OCI-LY1 (cell line): ENCODE results near the gene GRK4.
"Not testable (repeated sequence)": the region's sequence is repeated elsewhere in the genome, so short reads cannot be mapped to it uniquely, and the experiment has no call there.

Experiments used
- H2AFZ ChIP-seq: fragments of 200-600 bp; sonication (generic), shearing (Covaris generic); 2 replicates; pipeline ENCODE4 v1.6.0; 2014; ENCODE audit warnings: antibody characterized with exemption, mild to moderate bottlenecking, low read length
- H3F3A ChIP-seq: fragments of 200-600 bp; sonication (generic), shearing (Covaris generic); 2 replicates; pipeline ENCODE4 v1.6.0; 2014; ENCODE audit warnings: mild to moderate bottlenecking, antibody characterized with exemption, low read length, moderate library complexity; ENCODE audit not compliant: insufficient read depth
- H3K27ac ChIP-seq: fragments of 200-600 bp; sonication (generic); 2 replicates; pipeline ENCODE4 v1.5.1; 2014; ENCODE audit warnings: low read length, mixed run types, mild to moderate bottlenecking, low read depth; ENCODE audit not compliant: poor library complexity, severe bottlenecking
- H3K27me3 ChIP-seq: fragments of 200-600 bp; sonication (generic); 2 replicates; pipeline ENCODE4 v1.6.0; 2014; ENCODE audit warnings: antibody characterized with exemption, mild to moderate bottlenecking, low read length, moderate library complexity; ENCODE audit not compliant: insufficient read depth
- H3K36me3 ChIP-seq: fragments of 200-600 bp; sonication (generic); 2 replicates; pipeline ENCODE4 v1.6.1; 2014; ENCODE audit warnings: mild to moderate bottlenecking, antibody characterized with exemption, low read length, moderate library complexity, mixed read lengths; ENCODE audit not compliant: insufficient read depth
- H3K4me1 ChIP-seq: fragments of 200-600 bp; sonication (generic); 2 replicates; pipeline ENCODE4 v1.5.1; 2014; ENCODE audit warnings: mild to moderate bottlenecking, low read length, moderate library complexity; ENCODE audit not compliant: insufficient read depth, severe bottlenecking
- H3K4me2 ChIP-seq: fragments of 200-600 bp; sonication (generic), shearing (Covaris generic); 2 replicates; pipeline ENCODE4 v1.6.1; 2014; ENCODE audit warnings: low read length
- H3K4me3 ChIP-seq: fragments of 200-600 bp; sonication (generic); 2 replicates; pipeline ENCODE4 v1.5.1; 2014; ENCODE audit warnings: low read length, low read depth, mild to moderate bottlenecking, mixed read lengths; ENCODE audit not compliant: poor library complexity, severe bottlenecking
- H3K79me2 ChIP-seq: fragments of 200-600 bp; shearing (Covaris generic); 2 replicates; pipeline ENCODE4 v1.6.1; 2016; ENCODE audit warnings: mixed run types, low read length, mixed read lengths; ENCODE audit not compliant: insufficient read depth
- H3K9ac ChIP-seq: fragments of 200-600 bp; sonication (generic), shearing (Covaris generic); 2 replicates; pipeline ENCODE4 v1.6.1; 2014; ENCODE audit warnings: mild to moderate bottlenecking, low read length, mixed read lengths
- H3K9me2 ChIP-seq: fragments of 200-600 bp; sonication (generic), shearing (Covaris generic); 2 replicates; pipeline ENCODE4 v1.6.1; 2014; ENCODE audit warnings: low read depth, mild to moderate bottlenecking, low read length, mixed read lengths
- H3K9me3 ChIP-seq: fragments of 200-600 bp; shearing (Covaris generic); 2 replicates; pipeline ENCODE4 v1.6.1; 2014; ENCODE audit warnings: low read length, mixed read lengths
- H4K20me1 ChIP-seq: fragments of 200-600 bp; sonication (generic), shearing (Covaris generic); 2 replicates; pipeline ENCODE4 v1.6.0; 2016; ENCODE audit warnings: mild to moderate bottlenecking, low read length; ENCODE audit not compliant: insufficient read depth
- CTCF ChIP-seq: fragments of 200-600 bp; sonication (generic), shearing (Covaris generic); IDR thresholded peaks from 2 replicates; pipeline ENCODE4 v1.5.1; 2017; ENCODE audit warnings: mild to moderate bottlenecking, antibody characterized with exemption, low read length, moderate library complexity, mixed read lengths
- EZH2 ChIP-seq: fragments of 200-600 bp; sonication (generic), shearing (Covaris generic); IDR thresholded peaks from 2 replicates; pipeline ENCODE4 v1.8.0; 2017; ENCODE audit warnings: borderline replicate concordance, mixed run types, mild to moderate bottlenecking, antibody characterized with exemption, low read length, moderate library complexity, mixed read lengths

Gene GRK4

GRCh38 chr4:2963175-2963965 is at the start of gene GRK4, which contains the start of gene NOP14:
Gene GRK4, plus strand, starts transcription at chr4:2963571. Its CDS starts 500 bp downstream, at chr4:2964071.
Gene NOP14, minus strand, starts transcription at chr4:2963406. Its CDS starts 87 bp downstream, at chr4:2963319.
- peaks cover 14% of the 10 kb centered on the region for H3K4me1 ChIP-seq
- no peaks in the 10 kb centered on the region for H3F3A ChIP-seq
- peak within 1 kb of the TSS; percentile 86 for H3K4me3 ChIP-seq
- peak within 1 kb of the TSS; percentile 74 for H3K27ac ChIP-seq
- no peak within 1 kb of the TSS for H2AFZ ChIP-seq
- H3K36me3 ChIP-seq = peaks cover 11% of the 10 kb centered on the region; the same call in 1 of the 2 replicates
- no peaks in the 10 kb centered on the region for H3K9me3 ChIP-seq
- H3K9me2 ChIP-seq = no peaks in the 10 kb centered on the region
- no peaks in the 10 kb centered on the region for H4K20me1 ChIP-seq
- H3K9ac ChIP-seq = peak within 1 kb of the TSS; percentile 90
- H3K27me3 ChIP-seq = no peaks in the 10 kb centered on the region
- H3K79me2 ChIP-seq = peaks cover 17% of the 10 kb centered on the region
- H3K4me2 ChIP-seq = peak within 1 kb of the TSS; percentile 92
- TF ChIP-seq EZH2 (no peak), CTCF (no peak)

- H3K9me2 ChIP-seq = no peaks in the 10 kb centered on the region
- H4K20me1 ChIP-seq = no peaks in the 10 kb centered on the region
- H3K79me2 ChIP-seq = no peaks in the 10 kb centered on the region
- no peak overlapping the region for H3K4me3 ChIP-seq
- H3K9me3 ChIP-seq = no peaks in the 10 kb centered on the region
- H3K27me3 ChIP-seq = no peaks in the 10 kb centered on the region
- H3K27ac ChIP-seq = no peak overlapping the region
- no peak overlapping the region for H3K9ac ChIP-seq
- H3K4me2 ChIP-seq = no peak overlapping the region
- TF ChIP-seq CTCF (no peak), EZH2 (no peak)
- H2AFZ ChIP-seq = no peak overlapping the region
- no peaks in the 10 kb centered on the region for H3K4me1 ChIP-seq
- H3K36me3 ChIP-seq = no peaks in the 10 kb centered on the region
- H3F3A ChIP-seq = no peaks in the 10 kb centered on the region
Measured at GRCh38 chr4:2914256-2915126, 48.9 kb upstream of the GRK4 start.

GRCh38 chr4:2915789-2916188 is 47.6 kb upstream of the GRK4 start:
- Histone ChIP-seq H4K20me1 (no peaks in the 10 kb centered on the region), H3K79me2 (no peaks in the 10 kb centered on the region), H3K4me3 (no peak overlapping the region), H3K9me3 (no peaks in the 10 kb centered on the region), H3K4me1 (no peaks in the 10 kb centered on the region), H3F3A (no peaks in the 10 kb centered on the region), H2AFZ (no peak overlapping the region), H3K9ac (no peak overlapping the region), H3K9me2 (no peaks in the 10 kb centered on the region), H3K27ac (no peak overlapping the region), H3K27me3 (no peaks in the 10 kb centered on the region), H3K36me3 (no peaks in the 10 kb centered on the region), H3K4me2 (no peak overlapping the region)
- TF ChIP-seq CTCF = no peak
- no peak for TF ChIP-seq EZH2

GRCh38 chr4:2916696-2917095 is 46.7 kb upstream of the GRK4 start:
- not testable (repeated sequence) for H3K4me1 ChIP-seq, H2AFZ ChIP-seq, H3K36me3 ChIP-seq, H3K9me2 ChIP-seq, H3K79me2 ChIP-seq, H3K27ac ChIP-seq, H3K9ac ChIP-seq, H3K27me3 ChIP-seq, H3K4me2 ChIP-seq, H3F3A ChIP-seq, H3K4me3 ChIP-seq, H3K9me3 ChIP-seq, H4K20me1 ChIP-seq

- not testable (repeated sequence) for H3K36me3 ChIP-seq, H3F3A ChIP-seq, H2AFZ ChIP-seq, H3K27ac ChIP-seq, H3K9me2 ChIP-seq, H3K4me2 ChIP-seq, H3K27me3 ChIP-seq, H4K20me1 ChIP-seq, H3K9ac ChIP-seq, H3K9me3 ChIP-seq, H3K79me2 ChIP-seq, H3K4me3 ChIP-seq
- H3K4me1 ChIP-seq = peaks cover 12% of the 10 kb centered on the region
Measured at GRCh38 chr4:2918300-2918699, 45.1 kb upstream of the GRK4 start.
